A549 (cell line): ENCODE data around the gene FOXO3. TPM values are rescaled to one million over a fixed set of nuclear protein-coding genes. Genes with fewer than 3 reads are reported as not detected.

ENCODE experiments used
- ATAC-seq, 2 experiments: fragments of 200-7000 bp in 1 of 2; fragments of >200 bp in 1 of 2; cut with Nextera tagmentation in 1 of 2; cut with Tn5 transposase in 1 of 2; 3 replicates each; pipeline versions ENCODE4 v1.8.0 to v1.9.1; 2018 to 2020; ENCODE audit warnings: mild to moderate bottlenecking in 1 of 2, moderate library complexity in 1 of 2
- CTCF ChIA-PET: fragments of 300-600 bp; sonication (Branson Sonifier 250); formaldehyde crosslinking; extraction: SDS; loops from one replicate; lab custom pipeline; 2021; ENCODE audit warnings: antibody characterized with exemption, inconsistent platforms; lab: Yijun Ruan, JAX
- POLR2A ChIA-PET: fragments of 350-600 bp; formaldehyde crosslinking; extraction: SDS; loops from one replicate; lab custom pipeline; 2021; ENCODE audit warnings: antibody characterized with exemption, inconsistent platforms; lab: Yijun Ruan, JAX
- DNase-seq, 2 experiments: peaks; one replicate each; pipeline versions ENCODE4 v3.0.0 to v3.0.0-alpha.2; 2011 to 2016; ENCODE audit warnings: low read depth in 1 of 2, low spot score in 1 of 2
- FAIRE-seq: peaks from 2 replicates; lab custom pipeline; 2011; peaks lifted over from hg19 to GRCh38; lab: Jason Lieb, UNC
- H3K27ac ChIP-seq, 2 experiments: fragments of >200 bp; sonication (Bioruptor Twin); formaldehyde crosslinking; 3 replicates each; pipeline ENCODE4 v1.5.1; 2016 to 2017
- H3K4me1 ChIP-seq: fragments of >200 bp; sonication (Bioruptor Twin); formaldehyde crosslinking; 3 replicates; pipeline ENCODE4 v1.6.1; 2016
- H3K4me2 ChIP-seq: fragments of >200 bp; sonication (Bioruptor Twin); formaldehyde crosslinking; 3 replicates; pipeline ENCODE4 v1.6.1; 2016
- H3K4me3 ChIP-seq: fragments of >200 bp; sonication (Bioruptor Twin); formaldehyde crosslinking; 3 replicates; pipeline ENCODE4 v1.5.1; 2016
- H3K9me3 ChIP-seq: fragments of >200 bp; sonication (Bioruptor Twin); formaldehyde crosslinking; 3 replicates; pipeline ENCODE4 v1.6.1; 2016
- ATOH8 ChIP-seq: fragments of 250-450 bp; sonication (Bioruptor Pico); IDR thresholded peaks from 2 replicates; pipeline ENCODE4 v1.5.0; 2020; ENCODE audit warnings: low read depth, mild to moderate bottlenecking, moderate library complexity
- CEBPB ChIP-seq, 2 experiments: fragments of >200 bp in 1 of 2; sonication (Bioruptor Twin) in 1 of 2; formaldehyde crosslinking in 1 of 2; IDR thresholded peaks; 2 replicates each; pipeline ENCODE4 v1.6.1; 2012 to 2016
- EHMT2 ChIP-seq: fragments of 200-600 bp; sonication (generic); IDR thresholded peaks from 2 replicates; pipeline ENCODE4 v1.6.1; 2016; ENCODE audit warnings: antibody characterized with exemption, low read depth, mild to moderate bottlenecking, moderate library complexity
- FOSB ChIP-seq: fragments of 250-450 bp; sonication (Bioruptor Pico); IDR thresholded peaks from 2 replicates; pipeline ENCODE4 v1.5.0; 2020; ENCODE audit warnings: mild to moderate bottlenecking, moderate library complexity
- GATA3 ChIP-seq: IDR thresholded peaks from 2 replicates; pipeline ENCODE4 v1.6.1; 2012; ENCODE audit warnings: borderline replicate concordance
- HEYL ChIP-seq: fragments of 250-450 bp; sonication (Bioruptor Pico); IDR thresholded peaks from 2 replicates; pipeline ENCODE4 v1.8.0; 2021; ENCODE audit warnings: mild to moderate bottlenecking, moderate library complexity
- HOXB13 ChIP-seq: fragments of 250-450 bp; sonication (Bioruptor Pico); IDR thresholded peaks from 2 replicates; pipeline ENCODE4 v1.5.0; 2020; ENCODE audit warnings: low read depth, mild to moderate bottlenecking, moderate library complexity
- NR3C1 ChIP-seq: fragments of >200 bp; sonication (Bioruptor Twin); formaldehyde crosslinking; IDR thresholded peaks from 3 replicates; pipeline ENCODE4 v1.6.1; 2017
- PHF8 ChIP-seq: fragments of 200-600 bp; sonication (generic); IDR thresholded peaks from 2 replicates; pipeline ENCODE4 v1.6.1; 2016; ENCODE audit warnings: low read depth, mild to moderate bottlenecking, antibody characterized with exemption, moderate library complexity, borderline replicate concordance
- POLR2AphosphoS2 ChIP-seq: conservative IDR thresholded peaks from 2 replicates; pipeline ENCODE4 v1.6.1; 2012; ENCODE audit warnings: low read length, improper control_type of control experiment, inconsistent platforms
- RARB ChIP-seq: fragments of 250-450 bp; sonication (Bioruptor Pico); IDR thresholded peaks from 2 replicates; pipeline ENCODE4 v1.8.0; 2021; ENCODE audit warnings: mild to moderate bottlenecking, moderate library complexity
- RCOR1 ChIP-seq: fragments of 150-350 bp; IDR thresholded peaks from 2 replicates; pipeline ENCODE4 v1.6.1; 2014; ENCODE audit warnings: antibody characterized with exemption, low read length, low read depth
- REST ChIP-seq: fragments of 200-600 bp; sonication (generic); IDR thresholded peaks from 2 replicates; pipeline ENCODE4 v1.6.1; 2016; ENCODE audit warnings: antibody characterized with exemption, mild to moderate bottlenecking, moderate library complexity
- RNF2 ChIP-seq: fragments of 200-600 bp; sonication (generic); IDR thresholded peaks from 2 replicates; pipeline ENCODE4 v1.6.1; 2016; ENCODE audit warnings: low read depth, mild to moderate bottlenecking, antibody characterized with exemption, moderate library complexity, borderline replicate concordance
- TFCP2L1 ChIP-seq: fragments of 250-450 bp; sonication (Bioruptor Pico); IDR thresholded peaks from 2 replicates; pipeline ENCODE4 v1.5.0; 2021; ENCODE audit warnings: mild to moderate bottlenecking
- ZC3H11A ChIP-seq: fragments of 450-650 bp; IDR thresholded peaks from 2 replicates; pipeline ENCODE4 v1.6.1; 2014; ENCODE audit warnings: antibody characterized with exemption, mild to moderate bottlenecking
- ZSCAN20 ChIP-seq: fragments of 250-450 bp; sonication (Bioruptor Pico); IDR thresholded peaks from 2 replicates; pipeline ENCODE4 v1.8.0; 2022; ENCODE audit warnings: mild to moderate bottlenecking, moderate library complexity
- WGBS: methylation state at CpG from one replicate; pipeline ENCODE4 v1.1.6; 2017; ENCODE audit errors: missing lambda C conversion rate; 5-methylcytosine and 5-hydroxymethylcytosine counted together
- polyA plus RNA-seq, 4 experiments: library from polyadenylated mRNA; depleted of rRNA in 3 of 4; stranded (reverse); fragments of >200 nt; fragmentation: RNase III in 1 of 4; extraction: RNeasy Plus Mini Kit Qiagen cat#74134 plus additional on column Dnase treatment in 1 of 4; gene quantifications; 2 replicates in 3 of 4; 3 replicates in 1 of 4; pipeline ENCODE4 v1.2.3, GENCODE V29; 2011 to 2017
- TF ChIP-seq, protein P1 (sequence below): fragments of >200 bp; sonication (Bioruptor Twin); formaldehyde crosslinking; IDR thresholded peaks from 2 replicates; pipeline ENCODE4 v1.6.1; 2016
- TF ChIP-seq, protein P2 (sequence below): fragments of 150-350 bp; IDR thresholded peaks from 2 replicates; pipeline ENCODE4 v1.6.1; 2014; ENCODE audit warnings: low read depth, mild to moderate bottlenecking, low read length
- TF ChIP-seq, protein P3 (sequence below): IDR thresholded peaks from 2 replicates; pipeline ENCODE4 v1.6.1; 2012; ENCODE audit warnings: low read depth, borderline replicate concordance
- TF ChIP-seq, protein P4 (sequence below): fragments of >200 bp; sonication (Bioruptor Twin); formaldehyde crosslinking; IDR thresholded peaks from 3 replicates; pipeline ENCODE4 v1.6.1; 2016

Gene FOXO3
- polyA plus RNA-seq, 2 of the 4 experiments (the other 2 are of a cell fraction) = 4.6 to 7.5 TPM

DNA sequence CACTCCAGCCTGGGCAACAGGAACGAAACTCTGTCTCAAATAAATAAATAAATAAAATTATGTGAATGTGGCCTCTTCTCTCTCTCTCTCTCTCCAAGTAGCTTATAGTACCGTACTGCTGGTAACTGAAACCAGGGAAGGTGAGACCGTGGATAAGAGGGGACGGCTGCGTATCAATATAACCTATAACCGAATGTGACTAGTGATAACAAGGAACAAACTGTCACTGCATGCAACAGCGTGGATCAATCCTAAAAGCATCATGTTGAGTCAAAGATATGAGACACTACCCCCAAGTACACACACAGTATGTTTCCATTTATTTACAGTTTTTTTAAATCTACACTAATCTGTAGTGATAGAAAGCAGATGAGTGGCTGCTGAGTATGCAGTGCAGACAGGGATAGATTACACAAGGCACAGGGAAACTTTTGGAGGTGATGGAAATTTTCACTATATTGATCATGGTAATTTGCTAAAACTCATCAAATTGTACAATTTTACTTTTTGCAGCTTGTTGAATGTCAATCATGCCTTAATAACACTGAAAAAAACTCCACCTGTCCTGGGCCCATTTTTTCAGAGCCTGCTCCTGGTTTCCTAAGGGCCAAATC, 166.1 kb downstream of the FOXO3 start:
- no peak for DNase-seq
- 0 out of 3 replicates have a peak, but pooled peaks cover 3% of the 10 kb centered on the region for H3K9me3 ChIP-seq
- TF ChIP-seq REST = no peak
- TF ChIP-seq ZSCAN20 = no peak
- TF ChIP-seq, protein P1, sequence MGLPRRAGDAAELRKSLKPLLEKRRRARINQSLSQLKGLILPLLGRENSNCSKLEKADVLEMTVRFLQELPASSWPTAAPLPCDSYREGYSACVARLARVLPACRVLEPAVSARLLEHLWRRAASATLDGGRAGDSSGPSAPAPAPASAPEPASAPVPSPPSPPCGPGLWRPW = no peak
- TF ChIP-seq PHF8 = no peak
- no peak for TF ChIP-seq HEYL
- TF ChIP-seq, protein P2, sequence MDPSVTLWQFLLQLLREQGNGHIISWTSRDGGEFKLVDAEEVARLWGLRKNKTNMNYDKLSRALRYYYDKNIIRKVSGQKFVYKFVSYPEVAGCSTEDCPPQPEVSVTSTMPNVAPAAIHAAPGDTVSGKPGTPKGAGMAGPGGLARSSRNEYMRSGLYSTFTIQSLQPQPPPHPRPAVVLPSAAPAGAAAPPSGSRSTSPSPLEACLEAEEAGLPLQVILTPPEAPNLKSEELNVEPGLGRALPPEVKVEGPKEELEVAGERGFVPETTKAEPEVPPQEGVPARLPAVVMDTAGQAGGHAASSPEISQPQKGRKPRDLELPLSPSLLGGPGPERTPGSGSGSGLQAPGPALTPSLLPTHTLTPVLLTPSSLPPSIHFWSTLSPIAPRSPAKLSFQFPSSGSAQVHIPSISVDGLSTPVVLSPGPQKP = no peak
- POLR2A ChIA-PET = interaction anchor here (0.6 kb wide), 1 partner anchor 81 kb away, joined by 4 read pairs; no protein-coding TSS in a partner anchor
- no peak for ATAC-seq
- WGBS = 74% methylated on average over 7 of the region's 7 CpGs
- H3K4me2 ChIP-seq = no peak overlapping the region
- FAIRE-seq = no peak
- H3K4me1 ChIP-seq = no peaks in the 10 kb centered on the region; the same call in 2 of the 3 replicates
- CTCF ChIA-PET = interaction anchor here (1.0 kb wide), 1 partner anchor 29 kb away, joined by 5 read pairs; no protein-coding TSS in a partner anchor
- H3K4me3 ChIP-seq = no peak overlapping the region
- no peak overlapping the region for H3K27ac ChIP-seq

GRCh38 chr6:108727966-108728730, 167.4 kb downstream of the FOXO3 start:
- no peak for ATAC-seq

More at GRCh38 chr6:108727966-108728730, 167.4 kb downstream of the FOXO3 start:
- Histone ChIP-seq H3K27ac (no peak overlapping the region), H3K4me1 (peaks cover 6% of the 10 kb centered on the region; the same call in 2 of the 3 replicates), H3K4me2 (no peak overlapping the region), H3K4me3 (no peak overlapping the region), H3K9me3 (0 out of 3 replicates have a peak, but pooled peaks cover 3% of the 10 kb centered on the region)
- WGBS = 80% methylated on average over 13 of the region's 13 CpGs
- DNase-seq (no peak), FAIRE-seq (no peak)
- ChIA-PET POLR2A (no interaction called here), CTCF (interaction anchor here (1.0 to 1.1 kb wide), 2 partner anchors 9 to 31 kb away, joined by 3 to 5 read pairs; no protein-coding TSS in a partner anchor)
- TF ChIP-seq EHMT2 = no peak
- TF ChIP-seq TFCP2L1 = no peak
- TF ChIP-seq RARB (CRISPR knock-in tag) = no peak
- no peak for TF ChIP-seq FOSB (CRISPR knock-in tag)
- TF ChIP-seq, protein P3, sequence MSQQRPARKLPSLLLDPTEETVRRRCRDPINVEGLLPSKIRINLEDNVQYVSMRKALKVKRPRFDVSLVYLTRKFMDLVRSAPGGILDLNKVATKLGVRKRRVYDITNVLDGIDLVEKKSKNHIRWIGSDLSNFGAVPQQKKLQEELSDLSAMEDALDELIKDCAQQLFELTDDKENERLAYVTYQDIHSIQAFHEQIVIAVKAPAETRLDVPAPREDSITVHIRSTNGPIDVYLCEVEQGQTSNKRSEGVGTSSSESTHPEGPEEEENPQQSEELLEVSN = no peak
- TF ChIP-seq, protein P4, sequence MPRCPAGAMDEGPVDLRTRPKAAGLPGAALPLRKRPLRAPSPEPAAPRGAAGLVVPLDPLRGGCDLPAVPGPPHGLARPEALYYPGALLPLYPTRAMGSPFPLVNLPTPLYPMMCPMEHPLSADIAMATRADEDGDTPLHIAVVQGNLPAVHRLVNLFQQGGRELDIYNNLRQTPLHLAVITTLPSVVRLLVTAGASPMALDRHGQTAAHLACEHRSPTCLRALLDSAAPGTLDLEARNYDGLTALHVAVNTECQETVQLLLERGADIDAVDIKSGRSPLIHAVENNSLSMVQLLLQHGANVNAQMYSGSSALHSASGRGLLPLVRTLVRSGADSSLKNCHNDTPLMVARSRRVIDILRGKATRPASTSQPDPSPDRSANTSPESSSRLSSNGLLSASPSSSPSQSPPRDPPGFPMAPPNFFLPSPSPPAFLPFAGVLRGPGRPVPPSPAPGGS = no peak
- no peak for TF ChIP-seq PHF8
- no peak for TF ChIP-seq RNF2
- no peak for TF ChIP-seq POLR2AphosphoS2
- TF ChIP-seq ZC3H11A = no peak
- TF ChIP-seq CEBPB (IDR thresholded peaks at IDR 0.05) = no peak
- no peak for TF ChIP-seq GATA3
- no peak for TF ChIP-seq ATOH8
- TF ChIP-seq, protein P2 = no peak
- TF ChIP-seq NR3C1 = no peak
- TF ChIP-seq RCOR1 = no peak
- no peak for TF ChIP-seq HOXB13 (CRISPR knock-in tag)
